ENCODE data around the gene NSA2.

GRCh38 chr5:74787424-74787823, 20.4 kb downstream of the NSA2 start:
- TF ChIP-seq CTCF (IDR thresholded peaks at IDR 0.05; ENCODE audit: borderline replicate concordance, extremely low read depth, low read length, poor library complexity, severe bottlenecking) (no peak), EZH2 (IDR thresholded peaks at IDR 0.05; ENCODE audit: borderline replicate concordance, low read depth, low read length, severe bottlenecking) (no peak)
